GM18951 (cell line): ENCODE data around the gene YWHAG.

ENCODE experiments used
- POLR2A ChIP-seq: IDR thresholded peaks from 4 replicates; pipeline ENCODE4 v1.6.1; 2011; ENCODE audit warnings: mild to moderate bottlenecking; ENCODE audit not compliant: insufficient read length, insufficient read depth; ENCODE audit errors: extremely low read depth
- in situ Hi-C: fragments of 300-500 bp; cut with MboI; formaldehyde crosslinking; loops from one replicate; pipeline ENCODE4 v1.12.0; 2022; ENCODE audit warnings: low sequenced_read_pairs, mixed read lengths, inconsistent platforms; ENCODE audit not compliant: unreplicated experiment

Gene YWHAG

GRCh38 chr7:76283254-76284159 is 75.3 kb downstream of the YWHAG start:
- in situ Hi-C loops = no loop called here
- no peak for TF ChIP-seq POLR2A

- in situ Hi-C loops = no loop called here
- TF ChIP-seq POLR2A = no peak
Observed at GRCh38 chr7:76282344-76283253, 76.2 kb downstream of the YWHAG start.

GRCh38 chr7:76281706-76282343 is 77.0 kb downstream of the YWHAG start:
- TF ChIP-seq POLR2A = no peak
- in situ Hi-C loops = no loop called here

GRCh38 chr7:76281006-76281705 is 77.6 kb downstream of the YWHAG start:
- in situ Hi-C loops = no loop called here

GRCh38 chr7:76280408-76280807 is 78.4 kb downstream of the YWHAG start:
- in situ Hi-C loops = no loop called here

More at GRCh38 chr7:76281006-76281705, 77.6 kb downstream of the YWHAG start:
- TF ChIP-seq POLR2A = no peak

GRCh38 chr7:76278540-76278939 is 80.3 kb downstream of the YWHAG start:
- in situ Hi-C loops = no loop called here
- no peak for TF ChIP-seq POLR2A

More at GRCh38 chr7:76280408-76280807, 78.4 kb downstream of the YWHAG start:
- TF ChIP-seq POLR2A = no peak
